IPS-NIHi7 (cell line): ENCODE results near the gene GAS2L2.

Experiments
- DNase-seq: peaks from one replicate; pipeline ENCODE4 v3.0.0; 2012; ENCODE audit warnings: mixed read lengths; ENCODE audit errors: extremely low spot score

The GAS2L2 gene

GRCh38 chr17:35747540-35748017, 5.5 kb downstream of the GAS2L2 start:
- peak; percentile 88 for DNase-seq

- no peak for DNase-seq
These were observed 7.2 kb downstream of the GAS2L2 start for GRCh38 chr17:35745749-35746320.

- no peak for DNase-seq
These were observed 7.8 kb downstream of the GAS2L2 start for GRCh38 chr17:35745246-35745645.

GRCh38 chr17:35744830-35745229, 8.2 kb downstream of the GAS2L2 start:
- no peak for DNase-seq

GRCh38 chr17:35743626-35744328, 9.3 kb downstream of the GAS2L2 start:
- DNase-seq = peak; percentile 79

GRCh38 chr17:35742896-35743477, 10.1 kb downstream of the GAS2L2 start:
- no peak for DNase-seq

- DNase-seq = no peak
These were observed 10.5 kb downstream of the GAS2L2 start for GRCh38 chr17:35742496-35742895.

GRCh38 chr17:35740997-35741931, 11.8 kb downstream of the GAS2L2 start:
- peak; percentile 70 for DNase-seq

GRCh38 chr17:35740216-35740615, 12.8 kb downstream of the GAS2L2 start:
- DNase-seq = no peak

- no peak for DNase-seq
These were observed 14.4 kb downstream of the GAS2L2 start for GRCh38 chr17:35738519-35739133.

GRCh38 chr17:35736236-35736635, 16.8 kb downstream of the GAS2L2 start:
- no peak for DNase-seq

GRCh38 chr17:35735036-35735805, 17.8 kb downstream of the GAS2L2 start:
- no peak for DNase-seq

- no peak for DNase-seq
These were observed 18.6 kb downstream of the GAS2L2 start for GRCh38 chr17:35734396-35734795.

- no peak for DNase-seq
These were observed 19.7 kb downstream of the GAS2L2 start for GRCh38 chr17:35733366-35733765.

- DNase-seq = no peak
These were observed 20.3 kb downstream of the GAS2L2 start for GRCh38 chr17:35732806-35733136.

GRCh38 chr17:35731917-35732805, 20.9 kb downstream of the GAS2L2 start:
- DNase-seq = no peak

- DNase-seq = peak; percentile 87
These were observed 21.7 kb downstream of the GAS2L2 start, which contains the start of gene RASL10B for GRCh38 chr17:35731239-35731916. Gene RASL10B (plus strand): TSS chr17:35731639. CDS start chr17:35735185, 3,546 bp downstream.

GRCh38 chr17:35730400-35731005, 22.5 kb downstream of the GAS2L2 start:
- no peak for DNase-seq

GRCh38 chr17:35729405-35729833, 23.6 kb downstream of the GAS2L2 start:
- DNase-seq = no peak
